Measurements from ENCODE around the gene LRP1. TPM values are rescaled to one million over a fixed set of nuclear protein-coding genes. Genes with fewer than 3 reads are reported as not detected.

Gene LRP1
- total RNA-seq, 6 experiments from 2014 or later: 187 to 332 (median 201) TPM

- H3K36me3 Mint-ChIP-seq (ENCODE audit: low read depth): peaks cover 2% of the 10 kb centered on the region; the same call in 1 of the 2 replicates
- H3K27ac Mint-ChIP-seq: no peak overlapping the region
- H3K4me3 Mint-ChIP-seq: no peak overlapping the region
- peaks cover 1% of the 10 kb centered on the region for H3K27me3 Mint-ChIP-seq (ENCODE audit: insufficient read depth)
- TF ChIP-seq CTCF (IDR thresholded peaks at IDR 0.05): no peak
- no peaks in the 10 kb centered on the region for H3K4me1 Mint-ChIP-seq (ENCODE audit: low read depth)
- no peak for DNase-seq
- no peaks in the 10 kb centered on the region for H3K9me3 Mint-ChIP-seq
These were observed 126.4 kb downstream of the LRP1 start for GRCh38 chr12:57254506-57255280.

- H3K27ac Mint-ChIP-seq: no peak overlapping the region
- peaks cover 1% of the 10 kb centered on the region; the same call in 1 of the 2 replicates for H3K27me3 Mint-ChIP-seq (ENCODE audit: insufficient read depth)
- no peaks in the 10 kb centered on the region for H3K4me1 Mint-ChIP-seq (ENCODE audit: low read depth)
- TF ChIP-seq CTCF (IDR thresholded peaks at IDR 0.05): no peak
- no peak for DNase-seq
- no peaks in the 10 kb centered on the region for H3K9me3 Mint-ChIP-seq
- H3K36me3 Mint-ChIP-seq (ENCODE audit: low read depth): peaks cover 4% of the 10 kb centered on the region; the same call in 1 of the 2 replicates
- no peak overlapping the region for H3K4me3 Mint-ChIP-seq
These were observed 127.6 kb downstream of the LRP1 start for GRCh38 chr12:57255916-57256315.

- Mint-ChIP-seq H3K4me1 (ENCODE audit: low read depth) (peaks cover 7% of the 10 kb centered on the region), H3K9me3 (no peaks in the 10 kb centered on the region), H3K27ac (no peak overlapping the region), H3K4me3 (no peak overlapping the region), H3K27me3 (ENCODE audit: insufficient read depth) (no peaks in the 10 kb centered on the region), H3K36me3 (ENCODE audit: low read depth) (peaks cover 4% of the 10 kb centered on the region; the same call in 1 of the 2 replicates)
- no peak for DNase-seq
- no peak for TF ChIP-seq CTCF (IDR thresholded peaks at IDR 0.05)
These were observed 131.0 kb downstream of the LRP1 start for GRCh38 chr12:57258977-57259970.

- Mint-ChIP-seq H3K4me1 (ENCODE audit: low read depth) (peaks cover 7% of the 10 kb centered on the region), H3K9me3 (no peaks in the 10 kb centered on the region), H3K36me3 (ENCODE audit: low read depth) (peaks cover 4% of the 10 kb centered on the region; the same call in 1 of the 2 replicates), H3K4me3 (no peak overlapping the region), H3K27ac (no peak overlapping the region), H3K27me3 (ENCODE audit: insufficient read depth) (no peaks in the 10 kb centered on the region)
- no peak for DNase-seq
- TF ChIP-seq CTCF (IDR thresholded peaks at IDR 0.05): no peak
These were observed 132.1 kb downstream of the LRP1 start for GRCh38 chr12:57260366-57260765.

GRCh38 chr12:57261428-57261865 lies 133.2 kb downstream of the LRP1 start:
- H3K9me3 Mint-ChIP-seq: no peaks in the 10 kb centered on the region
- peaks cover 7% of the 10 kb centered on the region for H3K4me1 Mint-ChIP-seq (ENCODE audit: low read depth)
- no peak overlapping the region for H3K4me3 Mint-ChIP-seq
- TF ChIP-seq CTCF (IDR thresholded peaks at IDR 0.05): no peak
- peaks cover 4% of the 10 kb centered on the region; the same call in 1 of the 2 replicates for H3K36me3 Mint-ChIP-seq (ENCODE audit: low read depth)
- no peaks in the 10 kb centered on the region for H3K27me3 Mint-ChIP-seq (ENCODE audit: insufficient read depth)
- no peak overlapping the region for H3K27ac Mint-ChIP-seq
- DNase-seq: no peak

Data from HFFc6 (cell line).